HG03469 (cell line): ENCODE measurements around the gene KCNK13.
"Not testable (repeated sequence)": the region's sequence is repeated elsewhere in the genome, so short reads cannot be mapped to it uniquely, and the experiment has no call there.

Experiments
- ATAC-seq: cut with Tn5 transposase; IDR thresholded peaks from one replicate; pipeline ENCODE4 v1.9.1; 2021; ENCODE audit warnings: mild to moderate bottlenecking, moderate library complexity, moderate number of reproducible peaks; ENCODE audit not compliant: unreplicated experiment

Gene KCNK13

DNA sequence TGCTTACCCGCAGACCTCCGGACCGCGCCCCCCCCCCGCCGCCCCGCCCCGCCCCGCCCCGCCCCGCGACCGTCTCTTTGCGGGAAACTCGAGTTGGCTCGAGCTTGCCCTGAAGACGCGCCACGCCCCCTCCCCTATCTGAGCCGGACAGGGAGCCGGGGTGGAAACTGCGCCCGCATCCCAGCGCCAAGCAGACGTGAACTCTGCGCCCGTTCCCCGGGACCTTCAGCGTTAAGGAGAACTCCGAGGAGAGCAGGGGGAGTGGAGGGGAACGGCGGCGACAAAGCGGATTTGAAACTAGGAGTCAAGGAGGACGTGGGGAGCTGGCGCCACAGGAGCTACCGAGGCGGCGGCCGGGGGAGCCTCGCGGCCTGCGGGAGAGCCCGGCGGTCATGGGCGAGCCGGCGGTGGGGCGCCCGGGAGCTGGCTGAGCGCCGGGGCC is at the start of gene KCNK13:
Gene KCNK13 (plus strand): TSS at position 310 of the 442 bp plus-strand sequence. CDS start 212 bp downstream, outside the sequence.
- no peak for ATAC-seq

DNA sequence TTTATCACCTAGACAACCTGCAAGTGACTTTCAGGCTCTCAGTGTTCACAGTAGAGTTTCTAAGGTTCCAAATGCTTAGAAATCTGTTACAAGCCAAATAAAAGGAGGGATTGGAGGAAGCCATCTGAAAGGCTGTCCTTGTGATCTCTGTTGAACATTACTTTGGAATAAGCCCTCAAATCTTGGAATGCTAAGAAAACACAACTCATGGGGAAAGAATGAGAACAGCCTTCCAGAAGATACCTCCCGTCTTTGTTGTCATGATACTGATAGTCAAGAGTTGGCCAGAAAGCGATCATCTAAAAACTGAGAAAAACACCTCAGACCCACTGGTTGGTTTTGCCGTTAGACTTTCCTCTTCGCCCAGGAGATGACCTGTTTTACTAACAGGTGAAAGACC is 44.4 kb upstream of the KCNK13 start:
- ATAC-seq: no peak

- ATAC-seq: no peak
Measured at GRCh38 chr14:90019824-90020523, 41.8 kb upstream of the KCNK13 start.

GRCh38 chr14:90023176-90023896 is 38.5 kb upstream of the KCNK13 start:
- no peak for ATAC-seq

- no peak for ATAC-seq
Measured at GRCh38 chr14:90024910-90025309, 36.9 kb upstream of the KCNK13 start.

- ATAC-seq: not testable (repeated sequence)
Measured at GRCh38 chr14:90026608-90027007, 35.2 kb upstream of the KCNK13 start.

GRCh38 chr14:90027842-90028241 is 34.0 kb upstream of the KCNK13 start:
- ATAC-seq: no peak

DNA sequence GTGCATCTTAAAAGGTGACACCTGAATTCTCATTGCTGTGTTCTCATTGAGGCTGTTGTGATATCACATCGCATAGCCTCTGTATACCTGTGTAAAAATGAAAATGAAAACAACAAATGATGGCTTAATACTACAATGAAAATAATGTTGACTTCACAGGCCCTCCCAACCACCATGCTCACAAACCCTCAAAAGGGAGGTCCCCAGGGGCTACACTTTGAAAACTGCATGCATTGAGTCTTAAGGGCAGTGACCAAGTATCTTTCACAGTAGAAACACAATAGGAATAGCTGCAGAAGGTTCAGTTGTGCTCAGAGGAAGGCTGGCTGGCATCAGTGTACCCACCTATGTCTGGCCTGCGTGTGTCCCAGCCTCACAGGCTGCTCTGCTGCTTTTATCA is 27.6 kb upstream of the KCNK13 start:
- ATAC-seq: no peak

- ATAC-seq: no peak
Measured at GRCh38 chr14:90034835-90035525, 26.8 kb upstream of the KCNK13 start.

DNA sequence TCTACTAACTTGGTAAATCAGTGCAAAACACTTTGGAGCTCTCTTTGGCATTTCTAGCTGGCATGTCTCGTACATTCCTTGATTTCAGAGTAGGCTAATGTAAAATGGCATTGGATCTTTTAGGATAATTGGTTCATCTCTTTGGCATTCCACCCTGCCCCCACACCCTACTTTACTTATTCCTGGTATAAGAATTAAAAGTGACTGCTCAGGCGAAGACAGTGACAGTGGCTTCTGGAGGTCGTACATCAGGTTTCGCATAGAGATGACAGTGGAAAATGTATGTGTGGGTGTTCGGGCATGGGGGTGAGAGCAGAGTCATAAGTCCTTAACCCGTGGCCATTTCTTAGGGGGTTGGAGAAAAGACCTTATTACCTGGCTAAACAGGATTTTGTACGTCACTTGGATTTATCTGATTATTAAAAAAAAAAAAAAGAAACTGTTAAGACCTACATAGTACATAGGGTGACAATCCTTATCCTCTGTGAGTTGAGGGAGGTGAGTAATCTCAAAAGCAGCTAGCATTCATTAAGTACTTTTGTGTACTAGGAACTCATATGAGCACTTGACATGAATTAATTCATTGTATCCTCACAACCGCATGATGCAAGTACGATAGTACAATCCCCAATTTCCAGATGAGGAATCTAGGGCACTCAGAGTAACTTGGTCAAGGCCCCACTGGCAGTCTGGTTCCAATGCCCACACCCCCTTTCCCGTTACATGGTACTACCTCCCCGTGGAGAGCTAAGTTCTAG is 22.4 kb upstream of the KCNK13 start:
- no peak for ATAC-seq

DNA sequence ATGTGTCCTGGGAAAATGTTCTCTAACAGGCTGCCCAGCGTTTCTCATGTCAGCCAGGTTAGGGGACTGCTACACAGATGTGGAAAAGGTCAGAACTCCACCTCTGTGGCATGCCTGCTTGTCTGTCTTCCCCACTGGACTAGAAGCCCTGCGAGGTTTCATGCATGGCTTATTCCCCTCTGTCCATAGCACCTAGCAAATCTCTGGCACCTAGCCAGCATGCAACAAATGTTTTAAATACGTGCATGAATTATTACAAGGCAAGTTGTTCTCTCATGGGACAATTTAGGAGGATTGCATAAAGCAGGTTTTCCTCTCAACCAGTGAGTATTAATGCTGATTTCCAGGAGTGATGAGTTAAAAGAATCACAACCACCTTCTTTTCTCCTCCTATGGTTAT is 21.4 kb upstream of the KCNK13 start:
- no peak for ATAC-seq

- ATAC-seq: no peak
Measured at GRCh38 chr14:90042496-90043252, 19.1 kb upstream of the KCNK13 start.

- ATAC-seq: no peak
Measured at GRCh38 chr14:90045616-90046015, 16.2 kb upstream of the KCNK13 start.

DNA sequence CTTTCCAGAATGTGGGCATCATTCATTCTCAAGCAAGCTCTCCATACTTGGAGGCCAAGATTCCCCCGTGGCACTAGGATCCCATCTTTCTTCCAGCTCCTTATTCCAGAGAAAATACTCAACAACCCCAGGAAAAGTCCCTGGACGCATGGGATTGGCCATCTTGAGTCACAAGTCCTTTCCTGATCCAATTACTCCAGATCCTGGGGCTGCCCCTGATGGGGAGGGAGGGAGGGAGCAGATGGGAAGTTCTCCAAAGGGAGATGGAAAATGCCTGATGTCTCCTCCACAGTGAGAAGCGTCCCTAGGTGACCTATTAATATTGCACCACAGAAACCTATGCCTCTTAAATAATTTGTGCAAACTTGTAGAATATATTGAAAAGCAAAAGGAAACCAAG is 12.4 kb upstream of the KCNK13 start:
- ATAC-seq: no peak

- ATAC-seq: no peak
Measured at GRCh38 chr14:90050271-90050670, 11.5 kb upstream of the KCNK13 start.

GRCh38 chr14:90053044-90053443 is 8.8 kb upstream of the KCNK13 start:
- no peak for ATAC-seq

DNA sequence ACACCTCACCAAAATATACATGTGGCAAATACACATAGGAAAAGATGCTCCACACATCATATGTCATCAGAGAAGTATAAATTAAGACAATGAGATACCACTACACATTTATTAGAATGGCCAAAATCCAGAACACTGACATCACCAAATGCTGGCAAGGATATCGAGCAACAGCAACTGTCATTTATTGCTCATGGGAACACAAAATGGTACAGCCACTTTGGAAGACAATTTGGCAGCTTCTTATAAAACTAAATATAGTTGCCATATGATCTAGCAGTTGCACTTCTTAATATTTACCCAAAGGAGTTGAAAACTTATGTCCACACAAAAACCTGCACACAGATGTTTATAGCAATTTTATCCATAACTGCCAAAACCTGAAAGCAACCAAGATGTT is 7.0 kb upstream of the KCNK13 start:
- ATAC-seq: no peak

GRCh38 chr14:90056826-90057225 is 5.0 kb upstream of the KCNK13 start:
- no peak for ATAC-seq

GRCh38 chr14:90058876-90059458 is 2.8 kb upstream of the KCNK13 start:
- ATAC-seq: no peak
